HG02623 (cell line): Measurements from ENCODE around the gene GABPB1.

ENCODE experiments used
- ATAC-seq: cut with Tn5 transposase; IDR thresholded peaks from one replicate; pipeline ENCODE4 v1.9.1; 2021; ENCODE audit warnings: moderate library complexity; ENCODE audit not compliant: unreplicated experiment

The GABPB1 gene

GRCh38 chr15:50345298-50345697, 9.7 kb downstream of the GABPB1 start:
- no peak for ATAC-seq

- no peak for ATAC-seq
These were observed 11.0 kb downstream of the GABPB1 start for GRCh38 chr15:50344006-50344464.

DNA sequence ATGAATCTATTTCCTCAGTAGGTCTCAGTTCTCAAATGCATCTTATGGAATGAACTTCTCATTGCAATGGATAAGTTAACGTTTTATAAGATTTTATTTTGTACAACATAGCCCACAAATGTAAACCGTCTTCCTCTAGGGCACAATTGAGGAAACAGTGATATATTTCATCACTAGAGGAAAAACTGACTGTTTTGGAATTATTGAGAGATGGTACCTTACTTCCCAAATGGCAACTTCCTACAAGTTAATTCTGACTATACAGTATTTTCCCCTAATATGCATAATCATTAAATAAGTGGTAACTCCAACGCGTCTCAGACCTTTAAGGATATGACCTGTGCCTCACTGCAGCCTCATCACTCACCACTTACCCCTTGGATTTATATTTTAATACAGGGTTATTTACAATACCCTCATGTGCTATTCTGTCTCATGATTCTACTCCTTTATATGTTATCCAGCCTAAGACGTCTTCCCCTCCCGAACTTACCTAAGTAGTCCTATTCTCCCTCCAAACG, 13.3 kb downstream of the GABPB1 start:
- no peak for ATAC-seq

- ATAC-seq: no peak
These were observed 14.6 kb downstream of the GABPB1 start for GRCh38 chr15:50340416-50340815.

DNA sequence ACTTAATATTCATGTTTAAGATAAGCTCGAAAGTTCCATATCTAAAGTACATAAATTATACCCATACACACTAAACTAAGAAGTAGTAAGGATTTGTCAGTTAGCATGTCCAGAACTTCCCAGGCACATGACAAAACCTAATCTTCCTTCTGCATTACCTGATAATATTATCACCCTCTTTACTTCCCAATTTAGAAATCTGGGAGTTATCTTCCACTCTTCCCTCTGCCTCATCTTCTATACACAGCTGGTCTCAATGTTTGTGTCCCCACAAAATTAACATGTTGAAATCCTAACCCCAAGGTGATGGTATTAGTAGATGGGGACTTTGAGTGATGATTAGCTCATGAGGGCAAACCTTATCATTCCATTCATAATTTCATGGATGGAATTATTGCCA, 15.3 kb downstream of the GABPB1 start:
- ATAC-seq: no peak

DNA sequence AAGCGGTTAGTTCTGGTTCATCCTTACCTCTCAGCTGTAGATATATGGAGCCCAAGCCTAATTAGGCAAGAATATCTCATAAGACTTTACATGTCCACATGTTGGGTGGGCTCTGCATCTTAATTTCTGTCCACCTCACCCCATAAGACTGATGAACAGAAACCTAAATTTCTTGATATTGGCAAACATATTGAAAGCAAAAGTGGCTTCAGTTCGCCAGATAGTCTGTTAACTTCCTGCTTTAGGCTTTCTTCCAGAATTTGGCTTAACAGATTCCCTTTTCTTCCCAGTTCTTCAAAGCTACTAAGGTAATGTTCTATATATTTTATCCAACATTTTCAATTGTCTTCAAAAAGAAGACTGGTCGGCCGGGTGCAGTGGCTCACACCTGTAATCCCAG, 19.7 kb downstream of the GABPB1 start:
- no peak for ATAC-seq

DNA sequence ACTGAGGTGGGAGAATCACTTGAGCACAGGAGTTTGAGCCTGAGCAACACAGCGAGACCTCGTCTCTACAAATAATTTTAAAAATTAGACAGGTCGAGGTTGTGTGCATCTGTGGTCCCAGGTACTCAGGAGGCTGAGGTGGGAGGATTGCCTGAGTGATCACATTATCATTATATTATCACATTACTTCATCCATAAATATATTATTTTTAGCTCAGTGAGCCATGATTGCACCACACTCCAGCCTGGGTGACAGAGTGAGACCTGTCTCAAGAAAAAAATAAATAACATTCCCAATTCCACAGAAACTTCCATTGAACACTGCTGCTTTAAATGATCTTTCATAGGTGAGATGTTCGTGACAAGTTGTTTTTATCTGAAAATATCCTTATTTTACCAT, 21.8 kb downstream of the GABPB1 start:
- ATAC-seq: no peak

DNA sequence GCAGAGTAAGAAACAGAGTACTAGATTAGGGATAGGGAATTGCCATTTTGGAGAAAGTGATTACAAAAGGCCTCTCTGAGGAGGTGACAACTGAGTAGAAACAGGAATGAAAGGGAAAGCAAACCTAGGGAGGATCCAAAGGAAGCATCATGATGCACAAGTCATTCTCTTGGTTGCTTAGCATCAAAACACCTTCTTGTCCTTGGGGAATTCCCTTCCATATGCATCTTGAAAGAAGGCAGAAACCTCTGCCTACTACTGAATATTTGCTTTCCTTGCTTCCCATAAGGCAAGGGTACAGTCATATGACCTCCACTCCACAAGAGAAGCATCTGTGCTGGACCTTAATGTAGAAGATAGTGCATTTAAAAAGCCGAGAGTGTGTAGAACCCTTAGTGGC, 24.1 kb downstream of the GABPB1 start:
- ATAC-seq: no peak

DNA sequence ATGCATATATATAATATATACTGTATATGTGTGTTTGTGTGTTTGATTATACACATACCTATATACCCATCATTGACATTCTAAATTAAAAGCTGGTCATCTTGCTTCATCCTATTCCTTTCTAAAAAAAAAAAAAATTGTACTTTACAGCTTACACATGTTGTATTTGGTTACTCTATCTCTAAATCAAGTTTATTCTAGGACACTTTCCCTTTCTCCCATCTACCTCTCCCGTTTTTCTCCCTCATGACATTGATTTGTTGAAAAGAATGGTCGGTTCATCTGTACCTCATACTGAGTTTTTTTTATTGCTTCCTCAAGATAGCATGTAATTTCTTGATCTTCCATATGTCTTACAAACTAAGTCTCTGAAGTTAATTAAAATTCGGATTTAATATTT, 26.9 kb downstream of the GABPB1 start:
- ATAC-seq: no peak

DNA sequence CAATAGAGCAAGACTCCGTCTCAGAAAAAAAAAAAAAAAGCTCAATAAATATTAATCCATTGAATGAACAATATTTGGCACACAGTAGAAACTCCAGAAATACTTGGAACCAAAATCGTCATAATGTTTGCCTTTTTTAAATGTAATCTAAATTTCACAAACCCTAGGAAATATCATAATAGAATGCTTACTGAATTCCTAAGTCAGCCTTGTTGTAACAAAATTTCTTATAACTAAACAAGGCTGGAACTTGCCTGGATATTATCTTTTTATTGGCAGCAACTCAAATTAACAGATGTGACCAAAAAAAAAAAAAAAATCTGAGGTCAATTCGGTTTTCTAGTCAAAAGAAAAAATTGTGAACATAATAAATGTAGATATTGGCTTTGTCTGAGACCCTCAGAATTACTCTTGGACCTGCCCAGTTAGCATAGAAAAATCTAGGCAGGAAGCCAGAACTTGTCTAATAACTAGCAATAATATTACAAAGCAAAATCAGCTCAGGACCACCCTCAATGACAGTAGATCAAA, 33.3 kb downstream of the GABPB1 start:
- ATAC-seq: no peak

DNA sequence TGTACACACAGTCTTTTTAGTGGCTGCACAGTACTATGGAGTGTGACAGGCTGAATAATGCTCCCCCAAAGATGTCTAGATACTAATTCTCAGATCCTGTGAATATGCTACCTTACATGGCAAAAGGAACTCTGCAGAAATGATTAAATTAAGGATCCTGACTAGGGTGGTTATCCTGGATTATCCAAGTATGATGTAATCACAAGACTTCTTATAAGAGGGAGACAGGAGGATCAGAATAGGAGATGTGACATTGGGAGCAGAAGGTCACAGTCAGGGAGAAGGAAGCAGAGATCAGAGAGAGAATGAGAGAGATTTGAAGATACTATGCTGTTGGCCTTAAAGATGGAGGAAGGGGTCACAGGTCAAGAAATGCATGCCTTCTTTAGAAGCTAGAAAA, 34.5 kb downstream of the GABPB1 start:
- ATAC-seq: no peak

- no peak for ATAC-seq
These were observed 36.3 kb downstream of the GABPB1 start for GRCh38 chr15:50318697-50319096.

GRCh38 chr15:50315814-50316630, 39.0 kb downstream of the GABPB1 start:
- no peak for ATAC-seq

- ATAC-seq: no peak
These were observed 42.4 kb downstream of the GABPB1 start for GRCh38 chr15:50312636-50313035.

- no peak for ATAC-seq
These were observed 47.2 kb downstream of the GABPB1 start for GRCh38 chr15:50307799-50308198.

DNA sequence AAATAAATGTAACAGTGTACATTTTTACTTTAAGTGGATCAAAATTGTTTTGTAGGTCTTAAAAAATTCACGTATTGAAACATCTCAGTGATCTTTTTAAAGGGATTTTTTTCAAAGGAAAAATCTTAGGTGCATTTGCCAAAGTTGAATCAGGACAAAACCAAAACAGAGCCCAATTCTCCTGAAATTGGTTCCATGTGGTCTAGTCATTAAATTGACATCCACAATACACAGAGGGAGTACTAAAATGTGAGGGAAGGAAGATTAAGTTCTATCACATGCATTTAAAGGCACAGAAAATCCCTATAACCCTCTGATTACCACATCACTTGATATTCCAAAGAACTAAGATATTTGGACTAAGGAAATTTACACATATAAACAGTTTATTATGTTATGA, 50.2 kb downstream of the GABPB1 start:
- no peak for ATAC-seq

DNA sequence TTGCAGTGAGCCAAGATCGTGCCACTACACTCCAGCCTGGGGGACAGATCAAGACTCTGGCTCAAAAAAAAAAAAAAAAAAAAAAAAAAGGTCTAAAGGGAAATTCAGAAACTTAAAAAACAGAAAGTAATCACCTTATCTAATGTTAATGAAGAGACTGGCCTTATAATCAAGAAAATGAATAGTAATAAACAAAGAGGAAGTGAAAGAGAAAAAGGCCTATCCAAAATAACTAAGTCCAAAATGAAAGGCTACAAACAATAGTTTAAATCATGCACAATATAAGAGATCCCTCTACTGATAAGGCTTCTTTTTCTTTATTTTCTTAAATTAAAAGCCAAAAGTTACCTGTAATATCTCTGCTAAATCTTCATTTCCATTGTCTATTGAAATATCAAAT, 52.4 kb downstream of the GABPB1 start:
- ATAC-seq: no peak

DNA sequence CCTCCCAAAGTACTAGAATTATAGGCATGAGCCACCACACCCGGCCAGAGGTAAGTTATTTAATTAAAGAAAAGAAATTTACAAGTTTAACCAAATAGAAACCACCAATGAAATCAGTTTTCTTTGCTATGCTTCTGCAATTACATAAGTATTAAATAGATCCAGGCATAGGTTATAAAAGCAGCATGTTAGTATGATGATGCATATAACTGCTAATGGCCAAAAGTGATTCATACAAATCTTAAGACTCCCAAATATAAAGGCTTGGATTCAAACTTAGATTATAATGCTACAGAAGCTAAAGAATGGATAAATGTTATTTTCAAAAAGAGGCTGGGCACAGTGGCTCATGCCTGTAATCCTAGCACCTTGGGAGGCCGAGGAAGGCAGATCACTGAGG, 56.7 kb downstream of the GABPB1 start:
- no peak for ATAC-seq

GRCh38 chr15:50295966-50296365, 59.0 kb downstream of the GABPB1 start:
- ATAC-seq: no peak

- ATAC-seq: no peak
These were observed 65.2 kb downstream of the GABPB1 start for GRCh38 chr15:50289749-50290148.

DNA sequence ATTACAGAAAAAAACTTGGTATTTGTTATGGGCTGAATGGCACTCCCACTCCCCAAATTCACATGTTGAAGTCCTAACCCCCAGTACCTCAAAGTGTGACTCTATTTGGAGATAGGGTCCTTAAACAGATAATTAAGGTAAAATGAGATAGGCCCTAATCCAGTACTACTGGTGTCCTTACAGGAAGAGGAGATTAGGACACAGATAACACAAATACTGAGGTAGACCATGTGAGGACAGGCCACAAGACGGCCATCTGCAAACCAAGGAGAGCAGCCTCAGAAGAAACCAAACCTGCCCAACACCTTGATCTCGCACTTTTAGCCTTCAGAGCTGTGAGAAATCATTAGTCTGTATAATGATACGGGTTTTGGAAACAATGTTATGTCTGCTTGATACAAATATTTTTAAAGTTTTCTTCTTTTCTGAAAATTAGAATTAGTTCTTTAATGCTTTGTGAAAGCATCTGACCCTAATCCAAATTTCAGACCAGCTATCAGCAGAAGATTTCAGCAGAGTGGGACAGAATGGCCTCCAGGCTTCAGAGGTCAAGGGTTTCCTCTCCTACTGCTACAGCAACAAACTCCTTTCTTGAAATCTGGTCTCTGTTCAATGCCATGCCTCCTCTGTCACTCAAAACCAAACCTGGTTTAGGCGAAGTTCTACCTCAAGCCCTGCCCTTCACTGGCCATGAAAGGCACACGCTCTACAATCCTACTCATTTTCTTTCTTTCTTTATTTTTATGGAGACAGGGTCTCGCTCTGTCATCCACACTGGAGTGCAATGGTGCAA, 67.5 kb downstream of the GABPB1 start:
- no peak for ATAC-seq

DNA sequence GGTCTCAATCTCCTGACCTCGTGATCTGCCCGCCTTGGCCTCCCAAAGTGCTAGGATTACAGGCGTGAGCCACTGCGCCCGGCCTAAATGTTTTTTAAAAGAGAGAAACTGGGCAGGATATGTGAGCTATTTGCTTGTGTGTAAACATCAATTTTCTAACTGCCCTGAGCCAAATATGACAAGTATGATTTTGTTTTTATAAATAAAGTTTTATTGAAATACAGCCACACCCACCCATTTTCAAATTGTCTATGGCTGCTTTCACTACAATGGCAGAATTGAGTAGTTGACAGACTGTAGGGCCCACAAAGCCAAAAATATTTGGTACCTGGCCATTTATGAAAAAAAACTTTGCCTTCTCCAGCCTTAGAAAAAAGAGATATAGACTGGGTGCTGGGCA, 73.6 kb downstream of the GABPB1 start:
- no peak for ATAC-seq
